ENCODE measurements around the gene ZNF497.

Gene ZNF497

GRCh38 chr19:58367698-58368454, 5.3 kb upstream of the ZNF497 start:
- DNase-seq (ENCODE audit: low read depth), result no peak

- DNase-seq (ENCODE audit: low read depth), result no peak
Measured at GRCh38 chr19:58366585-58367430, 4.3 kb upstream of the ZNF497 start.

- DNase-seq (ENCODE audit: low read depth), result no peak
Measured at GRCh38 chr19:58364146-58364545, 1.6 kb upstream of the ZNF497 start.

- peak; percentile 28 for DNase-seq (ENCODE audit: low read depth)
Measured at GRCh38 chr19:58361900-58362271, 665 bp downstream of the ZNF497 start.

- no peak for DNase-seq (ENCODE audit: low read depth)
Measured at GRCh38 chr19:58357481-58358145, 4.9 kb downstream of the ZNF497 start.

- no peak for DNase-seq (ENCODE audit: low read depth)
Measured at GRCh38 chr19:58356766-58357480, 5.6 kb downstream of the ZNF497 start.

- DNase-seq (ENCODE audit: low read depth), result no peak
Measured at GRCh38 chr19:58355908-58356765, 6.4 kb downstream of the ZNF497 start.

- DNase-seq (ENCODE audit: low read depth), result no peak
Measured at GRCh38 chr19:58355215-58355796, 7.2 kb downstream of the ZNF497 start.

- no peak for DNase-seq (ENCODE audit: low read depth)
Measured at GRCh38 chr19:58354478-58355030, 8.0 kb downstream of the ZNF497 start.

- DNase-seq (ENCODE audit: low read depth), result no peak
Measured at GRCh38 chr19:58353717-58354477, 8.7 kb downstream of the ZNF497 start.

GRCh38 chr19:58352760-58353671, 9.5 kb downstream of the ZNF497 start, which contains the start of gene A1BG:
Gene A1BG, minus strand, starts transcription at chr19:58353492. Its CDS starts 55 bp downstream, at chr19:58353437.
- no peak for DNase-seq (ENCODE audit: low read depth)

- no peak for DNase-seq (ENCODE audit: low read depth)
Measured at GRCh38 chr19:58351990-58352755, 10.4 kb downstream of the ZNF497 start.

GRCh38 chr19:58351558-58351878, 11.0 kb downstream of the ZNF497 start:
- DNase-seq (ENCODE audit: low read depth), result no peak

GRCh38 chr19:58350871-58351557, 11.5 kb downstream of the ZNF497 start:
- DNase-seq (ENCODE audit: low read depth), result no peak

GRCh38 chr19:58350001-58350861, 12.3 kb downstream of the ZNF497 start:
- DNase-seq (ENCODE audit: low read depth), result no peak

GRCh38 chr19:58349590-58349989, 13.0 kb downstream of the ZNF497 start:
- DNase-seq (ENCODE audit: low read depth), result no peak

All from activated T-helper 9 cell treated with anti-CD3 and anti-CD28 coated beads, Interleukin-2, amount 50 U/mL, for 16 hours (primary cell).